Type B pancreatic cell (in vitro differentiated cells): Measurements from ENCODE around the gene OLIG1. TPM values are rescaled to one million over a fixed set of nuclear protein-coding genes. Genes with fewer than 3 reads are reported as not detected.

Experiments used
- DNase-seq: peaks from one replicate; pipeline ENCODE4 v3.0.0; 2021; ENCODE audit warnings: mixed read lengths; ENCODE audit not compliant: unreplicated experiment; ENCODE audit errors: extremely low spot score
- H3K27ac Mint-ChIP-seq: 2 replicates; pipeline ENCODE4 v1.8.0; 2021; ENCODE audit warnings: mild to moderate bottlenecking, mixed read lengths
- H3K27me3 Mint-ChIP-seq: 2 replicates; pipeline ENCODE4 v1.8.0; 2021; ENCODE audit warnings: mixed read lengths
- H3K36me3 Mint-ChIP-seq: 2 replicates; pipeline ENCODE4 v1.8.0; 2021; ENCODE audit warnings: mixed read lengths
- H3K4me1 Mint-ChIP-seq: one replicate; pipeline ENCODE4 v1.8.0; 2021; ENCODE audit warnings: mixed read lengths; ENCODE audit not compliant: unreplicated experiment
- H3K4me3 Mint-ChIP-seq: 2 replicates; pipeline ENCODE4 v1.8.0; 2021; ENCODE audit warnings: mild to moderate bottlenecking, mixed read lengths
- H3K9me3 Mint-ChIP-seq: 2 replicates; pipeline ENCODE4 v1.8.0; 2021; ENCODE audit warnings: mixed read lengths
- CTCF ChIP-seq: fragments of 200-600 bp; sonication (generic); conservative IDR thresholded peaks from 2 replicates; pipeline ENCODE4 v1.5.0; 2021; ENCODE audit warnings: antibody characterized with exemption, mild to moderate bottlenecking
- total RNA-seq: library from RNA; stranded (reverse); gene quantifications from 2 replicates; pipeline ENCODE4 v1.2.1, GENCODE V29; 2021; ENCODE audit warnings: low replicate concordance

OLIG1 gene
- total RNA-seq, 1 donor from 2014 or later: 2.8 TPM

DNA sequence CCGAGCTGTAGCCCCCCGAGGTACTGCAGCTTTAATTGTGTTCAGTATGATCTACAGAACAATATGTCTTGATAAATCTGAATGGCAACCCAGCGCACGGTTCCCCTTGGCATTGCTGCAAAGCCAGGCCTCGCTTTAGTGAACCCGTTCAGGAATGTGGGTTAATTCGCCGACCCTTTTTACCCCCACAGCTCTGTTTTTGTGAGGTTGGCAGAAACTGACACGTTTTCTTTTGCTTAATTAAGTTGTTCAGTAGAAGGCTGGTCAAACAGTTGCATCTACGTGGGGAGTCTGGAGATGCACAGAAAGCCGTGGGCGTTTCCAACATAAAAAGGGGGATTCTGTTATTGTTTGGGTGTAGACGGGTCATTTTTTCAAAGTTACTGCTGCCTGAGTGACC lies 43.2 kb downstream of the OLIG1 start:
- no peak overlapping the region for H3K27ac Mint-ChIP-seq
- peaks cover 94% of the 10 kb centered on the region for H3K27me3 Mint-ChIP-seq
- peaks cover 25% of the 10 kb centered on the region for H3K4me1 Mint-ChIP-seq
- no peak for TF ChIP-seq CTCF
- peak overlapping the region; percentile 23 for H3K4me3 Mint-ChIP-seq
- H3K9me3 Mint-ChIP-seq: no peaks in the 10 kb centered on the region
- DNase-seq: no peak
- H3K36me3 Mint-ChIP-seq: no peaks in the 10 kb centered on the region

- Mint-ChIP-seq H3K27me3 (peaks cover 84% of the 10 kb centered on the region), H3K4me3 (no peak overlapping the region), H3K36me3 (no peaks in the 10 kb centered on the region), H3K9me3 (no peaks in the 10 kb centered on the region), H3K4me1 (peaks cover 25% of the 10 kb centered on the region), H3K27ac (no peak overlapping the region)
- no peak for DNase-seq
- no peak for TF ChIP-seq CTCF
Observed at GRCh38 chr21:33114276-33114675, 44.3 kb downstream of the OLIG1 start.

DNA sequence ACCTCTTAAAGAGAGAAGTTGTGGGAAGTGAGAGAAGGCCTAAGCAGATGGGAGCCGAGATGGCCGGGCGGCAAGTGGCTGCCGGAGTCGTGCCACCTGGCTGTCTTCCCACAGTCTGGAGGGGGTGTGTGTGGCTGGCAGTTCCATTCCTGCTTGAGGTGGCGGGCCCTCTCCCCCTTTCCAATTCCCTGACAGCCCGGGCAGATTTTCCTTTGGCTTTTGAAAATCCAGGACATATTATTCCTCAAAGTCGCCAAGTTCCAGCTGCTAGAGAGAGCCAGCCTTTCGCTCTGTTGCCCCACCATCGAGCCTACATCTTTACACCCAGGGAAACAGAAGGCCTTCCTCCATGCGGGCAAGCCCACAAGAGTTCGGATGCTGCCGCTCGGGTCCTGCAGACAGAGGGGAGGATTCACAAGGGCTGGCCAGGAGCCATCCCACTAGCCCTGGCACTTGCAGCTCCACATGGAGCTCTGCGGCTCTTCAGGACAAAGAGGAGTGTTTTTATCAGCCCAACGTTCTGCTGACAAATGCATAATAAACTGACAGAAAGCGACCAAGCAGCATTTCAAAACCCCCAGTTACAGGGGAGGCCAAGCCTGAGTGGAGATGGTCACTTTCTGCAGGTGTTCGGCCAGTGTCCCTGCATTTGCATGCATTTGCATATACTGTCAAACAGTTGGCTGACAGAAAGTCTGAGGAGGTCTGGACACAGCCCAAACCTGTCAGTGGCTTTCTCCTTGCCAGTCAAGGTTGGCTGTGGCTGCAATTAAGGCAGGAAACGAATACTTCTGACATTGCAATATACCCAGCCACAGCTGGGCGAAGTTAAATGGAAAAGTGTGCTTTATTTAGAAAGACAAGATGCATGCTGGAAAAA lies 45.9 kb downstream of the OLIG1 start:
- no peak for TF ChIP-seq CTCF
- Mint-ChIP-seq H3K27ac (no peak overlapping the region), H3K27me3 (peaks cover 74% of the 10 kb centered on the region), H3K4me1 (peaks cover 25% of the 10 kb centered on the region), H3K9me3 (no peaks in the 10 kb centered on the region), H3K36me3 (no peaks in the 10 kb centered on the region), H3K4me3 (no peak overlapping the region)
- no peak for DNase-seq

- no peaks in the 10 kb centered on the region for H3K9me3 Mint-ChIP-seq
Observed at GRCh38 chr21:33116676-33117075, 46.7 kb downstream of the OLIG1 start.

DNA sequence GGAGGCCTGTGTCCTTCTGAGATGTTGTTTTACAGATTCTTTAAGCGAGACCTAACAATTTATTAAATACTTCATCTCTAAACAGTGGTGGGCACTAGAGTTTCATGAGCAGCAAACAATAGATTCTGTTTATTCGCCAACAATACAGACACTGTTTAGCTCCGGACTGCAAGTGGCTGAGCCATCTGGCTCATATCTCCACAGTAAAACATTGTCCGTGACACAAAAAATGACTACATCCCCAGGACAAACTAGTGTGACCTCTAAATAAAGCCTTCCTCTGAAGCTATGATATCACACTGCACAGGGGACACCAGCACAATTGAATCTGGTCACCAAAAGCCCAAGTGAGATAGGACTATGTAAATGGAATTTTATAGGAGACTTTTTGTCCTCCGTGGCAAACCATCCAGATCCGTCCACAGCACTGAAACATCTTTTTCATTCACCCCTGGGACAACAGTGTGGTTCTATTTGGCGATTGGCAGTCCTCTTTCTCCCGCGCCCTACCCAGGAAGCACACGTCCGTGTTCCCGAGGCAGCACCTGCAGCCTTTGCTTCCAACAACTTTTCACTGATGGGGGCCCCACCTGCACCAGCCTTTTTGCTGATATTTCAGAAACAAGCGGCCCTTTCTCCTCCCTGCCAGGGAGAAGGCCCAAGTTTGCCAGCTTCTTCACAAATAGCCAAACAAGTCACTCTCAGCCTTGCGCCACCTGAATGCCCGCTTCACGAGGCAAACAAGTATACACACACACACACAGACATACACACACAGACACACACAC lies 47.4 kb downstream of the OLIG1 start:
- DNase-seq: no peak
- Mint-ChIP-seq H3K9me3 (no peaks in the 10 kb centered on the region), H3K27me3 (peaks cover 68% of the 10 kb centered on the region), H3K4me1 (peaks cover 11% of the 10 kb centered on the region), H3K27ac (no peak overlapping the region), H3K4me3 (no peak overlapping the region), H3K36me3 (no peaks in the 10 kb centered on the region)
- no peak for TF ChIP-seq CTCF

More at GRCh38 chr21:33116676-33117075, 46.7 kb downstream of the OLIG1 start:
- DNase-seq: no peak
- Mint-ChIP-seq H3K27ac (no peak overlapping the region), H3K36me3 (no peaks in the 10 kb centered on the region), H3K4me1 (peaks cover 17% of the 10 kb centered on the region), H3K4me3 (no peak overlapping the region), H3K27me3 (peaks cover 70% of the 10 kb centered on the region)
- no peak for TF ChIP-seq CTCF

Other genes with a start within 250 kb of the OLIG1 start
- 1.4 TPM in 1 of 2 replicates, not detected in the other for gene OLIG2, start 44.2 kb upstream of the OLIG1 start, total RNA-seq
- 11.0 and 17.0 TPM in 2 replicates for gene IFNAR2, start 159.8 kb downstream of the OLIG1 start, total RNA-seq
- 13.8 and 19.1 TPM in 2 replicates for gene IL10RB, start 196.2 kb downstream of the OLIG1 start, total RNA-seq